Activated CD8-positive, alpha-beta memory T cell treated with anti-CD3 and anti-CD28 coated beads for 4 hours (primary cell): Measurements from ENCODE around the gene SARS2.
"Not testable (repeated sequence)": the region's sequence is repeated elsewhere in the genome, so short reads cannot be mapped to it uniquely, and the experiment has no call there.

Source experiments
- DNase-seq, 2 donors: peaks; one replicate each; pipeline ENCODE4 v3.0.0-alpha.2; 2020; ENCODE audit warnings: low read depth in 2 of 2

Gene SARS2

GRCh38 chr19:38929929-38930775, at the start of gene SARS2:
TSS of gene SARS2 (minus strand) at chr19:38930763. CDS start at chr19:38930736, 27 bp downstream.
- DNase-seq = peak; percentile 84 to 85

GRCh38 chr19:38979812-38980211, 49.2 kb upstream of the SARS2 start:
- no peak for DNase-seq

- no peak for DNase-seq
Observed at GRCh38 chr19:38978326-38978689, 47.7 kb upstream of the SARS2 start.

- no peak for DNase-seq
Observed at GRCh38 chr19:38977445-38978325, 47.1 kb upstream of the SARS2 start.

GRCh38 chr19:38975861-38976271, 45.3 kb upstream of the SARS2 start:
- DNase-seq = no peak

- DNase-seq = no peak
Observed at GRCh38 chr19:38975214-38975860, 44.8 kb upstream of the SARS2 start, which contains the start of gene FBXO17. TSS of gene FBXO17 (minus strand) at chr19:38975742. CDS start at chr19:38950319, 25,423 bp downstream.

GRCh38 chr19:38974624-38975213, 44.2 kb upstream of the SARS2 start:
- no peak for DNase-seq

- no peak for DNase-seq
Observed at GRCh38 chr19:38971672-38972071, 41.1 kb upstream of the SARS2 start.

GRCh38 chr19:38970664-38971532, 40.3 kb upstream of the SARS2 start:
- DNase-seq = no peak

- DNase-seq = not testable (repeated sequence)
Observed at GRCh38 chr19:38966149-38966548, 35.6 kb upstream of the SARS2 start.

- DNase-seq = no peak
Observed at GRCh38 chr19:38964738-38965137, 34.2 kb upstream of the SARS2 start.

- no peak for DNase-seq
Observed at GRCh38 chr19:38959618-38960017, 29.1 kb upstream of the SARS2 start.

GRCh38 chr19:38958301-38958700, 27.7 kb upstream of the SARS2 start:
- DNase-seq = no peak

GRCh38 chr19:38956264-38956663, 25.7 kb upstream of the SARS2 start:
- no peak for DNase-seq

GRCh38 chr19:38953677-38954076, 23.1 kb upstream of the SARS2 start:
- no peak for DNase-seq

GRCh38 chr19:38952395-38953165, 22.0 kb upstream of the SARS2 start:
- no peak for DNase-seq

- DNase-seq = no peak
Observed at GRCh38 chr19:38951187-38951586, 20.6 kb upstream of the SARS2 start.

GRCh38 chr19:38949580-38950367, 19.2 kb upstream of the SARS2 start:
- DNase-seq = peak; percentile 65 to 79
